ENCODE results near the gene ANAPC7. TPM values are rescaled to one million over a fixed set of nuclear protein-coding genes. Genes with fewer than 3 reads are reported as not detected.

ANAPC7 gene
- total and polyA plus RNA-seq, 2 of the 13 experiments (the other 11 are each of a cell fraction or from before 2014, with no cell fraction given) = 40.0 to 69.1 TPM

DNA sequence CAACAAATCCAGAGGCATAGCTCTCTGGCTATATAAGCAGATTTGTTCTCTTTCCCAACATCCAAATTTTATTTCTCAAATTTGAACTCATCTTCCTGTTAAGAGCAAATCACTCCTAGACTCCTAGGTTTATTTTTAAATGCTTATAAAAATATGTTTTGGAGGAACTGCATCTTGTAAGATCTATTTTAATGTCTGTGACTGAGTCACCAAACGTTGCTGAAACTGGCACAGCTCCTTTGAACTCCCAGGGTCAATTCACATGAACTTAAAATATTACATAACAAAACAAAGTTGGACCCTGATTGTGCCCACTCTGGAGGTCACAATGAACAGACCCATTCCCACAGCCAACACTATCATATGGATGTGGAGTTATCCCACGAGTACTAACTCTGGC, 23.9 kb downstream of the ANAPC7 start:
- Histone ChIP-seq H3K36me3 (replicated peaks in 1 of 2; ENCODE audit: control insufficient read depth in 1 of 2, insufficient read depth in 2 of 2, low read length in 2 of 2) (peaks cover 31 to 67% of the 10 kb centered on the region in 2 experiments), H3K9ac (ENCODE audit: insufficient read depth, low read depth, low read length) (no peak overlapping the region), H3K4me1 (ENCODE audit: insufficient read depth, low read length) (no peaks in the 10 kb centered on the region), H3K9me3 (ENCODE audit: low read length) (no peaks in the 10 kb centered on the region), H4K20me1 (ENCODE audit: insufficient read depth, low read length) (no peaks in the 10 kb centered on the region), H3K79me2 (ENCODE audit: insufficient read depth, low read length) (no peaks in the 10 kb centered on the region), H3K27me3 (ENCODE audit: control insufficient read depth in 1 of 2, insufficient read depth in 2 of 2, low read length in 2 of 2) (no peaks in the 10 kb centered on the region), H3K27ac (ENCODE audit: extremely low read length, insufficient read depth, low read length) (no peak overlapping the region), H3K4me3 (replicated peaks in 1 of 3; ENCODE audit: insufficient read depth in 1 of 3, low read depth in 2 of 3, low read length in 3 of 3) (no peak overlapping the region), H2AFZ (ENCODE audit: low read length) (no peak overlapping the region), H3K4me2 (ENCODE audit: low read depth, low read length) (no peak overlapping the region)
- intact Hi-C loops (cut with micrococcal nuclease; ENCODE audit: unreplicated experiment) = no loop called here
- in situ Hi-C loops (cut with HindIII; ENCODE audit: extremely low pct_ligation_motif_present, low pct_unique_long_range_greater_than_20kb) = no loop called here
- DNase-seq (ENCODE audit: low spot score) (no peak), ATAC-seq (no peak), FAIRE-seq (no peak)
- WGBS (ENCODE audit: low lambda C conversion rate) = 82% methylated on average over 2 of the region's 2 CpGs
- ChIA-PET CTCF (ENCODE audit: low intra/inter-chr PET ratio, low total read pairs) (no interaction called here), POLR2A (interaction anchor here (0.6 kb wide), 1 partner anchor 53 kb away, joined by 3 read pairs; no protein-coding TSS in a partner anchor)
- BruUV-seq (replicated peaks) = no TSS peak
- TF ChIP-seq ZBTB33 (CRISPR knock-in tag; IDR thresholded peaks at IDR 0.05) (no peak), THYN1 (CRISPR knock-in tag; IDR thresholded peaks at IDR 0.05; ENCODE audit: borderline replicate concordance, low read depth) (no peak), MIER3 (CRISPR knock-in tag; IDR thresholded peaks at IDR 0.05; ENCODE audit: borderline replicate concordance) (no peak), ZNF569 (CRISPR knock-in tag; IDR thresholded peaks at IDR 0.05; ENCODE audit: borderline replicate concordance) (no peak), ZNF749 (CRISPR knock-in tag; IDR thresholded peaks at IDR 0.05; ENCODE audit: borderline replicate concordance) (no peak), CREB1 (IDR thresholded peaks at IDR 0.05) (no peak), CREB1 (CRISPR knock-in tag; IDR thresholded peaks at IDR 0.05) (no peak), PHF21A (CRISPR knock-in tag; IDR thresholded peaks at IDR 0.05) (no peak), MBD4 (IDR thresholded peaks at IDR 0.05; ENCODE audit: borderline replicate concordance, low read length) (no peak), ZBTB42 (CRISPR knock-in tag; IDR thresholded peaks at IDR 0.05) (no peak), HOXA3 (CRISPR knock-in tag; IDR thresholded peaks at IDR 0.05) (no peak), THAP11 (CRISPR knock-in tag; IDR thresholded peaks at IDR 0.05) (no peak)
- TF ChIP-seq, protein P1, sequence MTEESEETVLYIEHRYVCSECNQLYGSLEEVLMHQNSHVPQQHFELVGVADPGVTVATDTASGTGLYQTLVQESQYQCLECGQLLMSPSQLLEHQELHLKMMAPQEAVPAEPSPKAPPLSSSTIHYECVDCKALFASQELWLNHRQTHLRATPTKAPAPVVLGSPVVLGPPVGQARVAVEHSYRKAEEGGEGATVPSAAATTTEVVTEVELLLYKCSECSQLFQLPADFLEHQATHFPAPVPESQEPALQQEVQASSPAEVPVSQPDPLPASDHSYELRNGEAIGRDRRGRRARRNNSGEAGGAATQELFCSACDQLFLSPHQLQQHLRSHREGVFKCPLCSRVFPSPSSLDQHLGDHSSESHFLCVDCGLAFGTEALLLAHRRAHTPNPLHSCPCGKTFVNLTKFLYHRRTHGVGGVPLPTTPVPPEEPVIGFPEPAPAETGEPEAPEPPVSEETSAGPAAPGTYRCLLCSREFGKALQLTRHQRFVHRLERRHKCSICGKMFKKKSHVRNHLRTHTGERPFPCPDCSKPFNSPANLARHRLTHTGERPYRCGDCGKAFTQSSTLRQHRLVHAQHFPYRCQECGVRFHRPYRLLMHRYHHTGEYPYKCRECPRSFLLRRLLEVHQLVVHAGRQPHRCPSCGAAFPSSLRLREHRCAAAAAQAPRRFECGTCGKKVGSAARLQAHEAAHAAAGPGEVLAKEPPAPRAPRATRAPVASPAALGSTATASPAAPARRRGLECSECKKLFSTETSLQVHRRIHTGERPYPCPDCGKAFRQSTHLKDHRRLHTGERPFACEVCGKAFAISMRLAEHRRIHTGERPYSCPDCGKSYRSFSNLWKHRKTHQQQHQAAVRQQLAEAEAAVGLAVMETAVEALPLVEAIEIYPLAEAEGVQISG (CRISPR knock-in tag; IDR thresholded peaks at IDR 0.05) = no peak
- TF ChIP-seq, protein P2, sequence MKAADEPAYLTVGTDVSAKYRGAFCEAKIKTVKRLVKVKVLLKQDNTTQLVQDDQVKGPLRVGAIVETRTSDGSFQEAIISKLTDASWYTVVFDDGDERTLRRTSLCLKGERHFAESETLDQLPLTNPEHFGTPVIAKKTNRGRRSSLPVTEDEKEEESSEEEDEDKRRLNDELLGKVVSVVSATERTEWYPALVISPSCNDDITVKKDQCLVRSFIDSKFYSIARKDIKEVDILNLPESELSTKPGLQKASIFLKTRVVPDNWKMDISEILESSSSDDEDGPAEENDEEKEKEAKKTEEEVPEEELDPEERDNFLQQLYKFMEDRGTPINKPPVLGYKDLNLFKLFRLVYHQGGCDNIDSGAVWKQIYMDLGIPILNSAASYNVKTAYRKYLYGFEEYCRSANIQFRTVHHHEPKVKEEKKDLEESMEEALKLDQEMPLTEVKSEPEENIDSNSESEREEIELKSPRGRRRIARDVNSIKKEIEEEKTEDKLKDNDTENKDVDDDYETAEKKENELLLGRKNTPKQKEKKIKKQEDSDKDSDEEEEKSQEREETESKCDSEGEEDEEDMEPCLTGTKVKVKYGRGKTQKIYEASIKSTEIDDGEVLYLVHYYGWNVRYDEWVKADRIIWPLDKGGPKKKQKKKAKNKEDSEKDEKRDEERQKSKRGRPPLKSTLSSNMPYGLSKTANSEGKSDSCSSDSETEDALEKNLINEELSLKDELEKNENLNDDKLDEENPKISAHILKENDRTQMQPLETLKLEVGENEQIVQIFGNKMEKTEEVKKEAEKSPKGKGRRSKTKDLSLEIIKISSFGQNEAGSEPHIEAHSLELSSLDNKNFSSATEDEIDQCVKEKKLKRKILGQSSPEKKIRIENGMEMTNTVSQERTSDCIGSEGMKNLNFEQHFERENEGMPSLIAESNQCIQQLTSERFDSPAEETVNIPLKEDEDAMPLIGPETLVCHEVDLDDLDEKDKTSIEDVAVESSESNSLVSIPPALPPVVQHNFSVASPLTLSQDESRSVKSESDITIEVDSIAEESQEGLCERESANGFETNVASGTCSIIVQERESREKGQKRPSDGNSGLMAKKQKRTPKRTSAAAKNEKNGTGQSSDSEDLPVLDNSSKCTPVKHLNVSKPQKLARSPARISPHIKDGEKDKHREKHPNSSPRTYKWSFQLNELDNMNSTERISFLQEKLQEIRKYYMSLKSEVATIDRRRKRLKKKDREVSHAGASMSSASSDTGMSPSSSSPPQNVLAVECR (CRISPR knock-in tag; IDR thresholded peaks at IDR 0.05; ENCODE audit: borderline replicate concordance) = no peak

All from HepG2 (cell line).